Liver (tissue), 9 donors: ENCODE measurements around the gene TIGD2. TPM values are rescaled to one million over a fixed set of nuclear protein-coding genes. Genes with fewer than 3 reads are reported as not detected.

Source experiments
- DNase-seq: peaks from one replicate; pipeline ENCODE4 v3.0.0-alpha.2; 2017; ENCODE audit warnings: low spot score
- H3K27ac ChIP-seq, 2 donors: one replicate each; pipeline ENCODE4 v1.7.0; 2013; ENCODE audit warnings: inconsistent platforms in 2 of 2, low read length in 2 of 2, control low read depth in 1 of 2, low read depth in 1 of 2, mild to moderate bottlenecking in 1 of 2
- H3K27me3 ChIP-seq, 4 donors: one replicate each; pipeline versions ENCODE4 v1.6.1 to v1.7.0; 2013; ENCODE audit warnings: low read length in 3 of 4, inconsistent platforms in 1 of 4, mild to moderate bottlenecking in 1 of 4, moderate library complexity in 1 of 4; ENCODE audit not compliant: control insufficient read depth in 4 of 4, insufficient read depth in 4 of 4
- H3K36me3 ChIP-seq, 4 donors: one replicate each; pipeline versions ENCODE4 v1.6.1 to v1.7.0; 2013; ENCODE audit warnings: low read length in 3 of 4, mild to moderate bottlenecking in 3 of 4, low read depth in 1 of 4, moderate library complexity in 1 of 4; ENCODE audit not compliant: control insufficient read depth in 4 of 4, insufficient read depth in 3 of 4
- H3K4me1 ChIP-seq, 4 donors: one replicate each; pipeline versions ENCODE4 v1.6.1 to v1.7.0; 2013; ENCODE audit warnings: low read length in 3 of 4, mild to moderate bottlenecking in 3 of 4, moderate library complexity in 1 of 4; ENCODE audit not compliant: control insufficient read depth in 4 of 4, insufficient read depth in 4 of 4
- H3K4me3 ChIP-seq, 3 donors: one replicate each; pipeline versions ENCODE4 v1.6.1 to v1.7.0; 2013; ENCODE audit warnings: low read length in 3 of 3, control low read depth in 1 of 3, low read depth in 1 of 3, mild to moderate bottlenecking in 1 of 3
- H3K9ac ChIP-seq, 2 donors: one replicate each; pipeline ENCODE4 v1.7.0; 2013; ENCODE audit warnings: low read length in 2 of 2, mild to moderate bottlenecking in 2 of 2, moderate library complexity in 2 of 2, control low read depth in 1 of 2, low read depth in 1 of 2
- H3K9me3 ChIP-seq, 4 donors: one replicate each; pipeline versions ENCODE4 v1.6.1 to v1.7.0; 2013; ENCODE audit warnings: low read length in 3 of 4; ENCODE audit not compliant: control insufficient read depth in 4 of 4
- ATF3 ChIP-seq: IDR thresholded peaks from 2 replicates; pipeline ENCODE4 v1.6.1; 2016; ENCODE audit warnings: antibody characterized with exemption
- EGR1 ChIP-seq, 2 donors: IDR thresholded peaks; 2 replicates each; pipeline ENCODE4 v1.6.1; 2016 to 2018; ENCODE audit warnings: antibody characterized with exemption in 2 of 2, low read depth in 2 of 2
- FOXA1 ChIP-seq: IDR thresholded peaks from 2 replicates; pipeline ENCODE4 v1.6.1; 2016; ENCODE audit warnings: antibody characterized with exemption
- FOXA2 ChIP-seq: IDR thresholded peaks from 2 replicates; pipeline ENCODE4 v1.6.1; 2016; ENCODE audit warnings: antibody characterized with exemption
- GABPA ChIP-seq, 2 donors: IDR thresholded peaks in 1 of 2; conservative IDR thresholded peaks in 1 of 2; 2 replicates each; pipeline ENCODE4 v1.6.1; 2016; ENCODE audit warnings: antibody characterized with exemption in 2 of 2, mild to moderate bottlenecking in 1 of 2, moderate library complexity in 1 of 2
- HNF4A ChIP-seq, 2 donors: conservative IDR thresholded peaks; 2 replicates each; pipeline ENCODE4 v1.6.1; 2016; ENCODE audit warnings: antibody characterized with exemption in 2 of 2, mild to moderate bottlenecking in 2 of 2
- HNF4G ChIP-seq: IDR thresholded peaks from 2 replicates; pipeline ENCODE4 v1.6.1; 2016; ENCODE audit warnings: antibody characterized with exemption
- JUND ChIP-seq, 2 donors: IDR thresholded peaks; 2 replicates each; pipeline ENCODE4 v1.6.1; 2016; ENCODE audit warnings: antibody characterized with exemption in 2 of 2
- MAX ChIP-seq: IDR thresholded peaks from 2 replicates; pipeline ENCODE4 v1.6.1; 2016; ENCODE audit warnings: antibody characterized with exemption
- RAD21 ChIP-seq, 2 donors: IDR thresholded peaks; 2 replicates each; pipeline ENCODE4 v1.6.1; 2016; ENCODE audit warnings: antibody characterized with exemption in 2 of 2, mild to moderate bottlenecking in 2 of 2
- REST ChIP-seq: IDR thresholded peaks from 2 replicates; pipeline ENCODE4 v1.6.1; 2016; ENCODE audit warnings: antibody characterized with exemption, mild to moderate bottlenecking
- RXRA ChIP-seq, 2 donors: IDR thresholded peaks; 2 replicates each; pipeline ENCODE4 v1.6.1; 2017 to 2018; ENCODE audit warnings: antibody characterized with exemption in 2 of 2, mild to moderate bottlenecking in 1 of 2
- SP1 ChIP-seq: IDR thresholded peaks from 2 replicates; pipeline ENCODE4 v1.6.1; 2018; ENCODE audit warnings: antibody characterized with exemption, mild to moderate bottlenecking
- TAF1 ChIP-seq: conservative IDR thresholded peaks from 2 replicates; pipeline ENCODE4 v1.6.1; 2016; ENCODE audit warnings: antibody characterized with exemption, mild to moderate bottlenecking
- YY1 ChIP-seq: IDR thresholded peaks from 2 replicates; pipeline ENCODE4 v1.6.1; 2016; ENCODE audit warnings: antibody characterized with exemption, mild to moderate bottlenecking
- ZBTB33 ChIP-seq: IDR thresholded peaks from 2 replicates; pipeline ENCODE4 v1.6.1; 2016; ENCODE audit warnings: antibody characterized with exemption
- WGBS: extraction: QIAGEN DNeasy Blood & Tissue Kit; methylation state at CpG from one replicate; pipeline ENCODE4 v1.1.7; 2013; 5-methylcytosine and 5-hydroxymethylcytosine counted together
- polyA plus RNA-seq, 2 donors: library from polyadenylated mRNA; stranded (reverse) in 1 of 2; unstranded in 1 of 2; fragments of 200-250 nt in 1 of 2; fragments of >200 nt in 1 of 2; fragmentation: Nextera tagmentation in 1 of 2; extraction: Ambion mirVana in 1 of 2; gene quantifications; one replicate each; pipeline versions ENCODE4 v1.2.1 to v1.2.3, GENCODE V29; 2013 to 2015
- total RNA-seq, 2 donors: library from RNA; depleted of rRNA; stranded (reverse); fragments of >200 nt; gene quantifications; one replicate each; pipeline ENCODE4 v1.2.3, GENCODE V29; 2014
- donor health status: healthy.
- donor health status: healthy.
- donor health status: healthy.
- donor health status: healthy.
- donor health status: healthy.

The TIGD2 gene
- total and polyA plus RNA-seq, 4 donors: 6.4 to 21.7 (median 9.8) TPM

- no peaks in the 10 kb centered on the region for H3K27me3 ChIP-seq
- H3K36me3 ChIP-seq: no peaks in the 10 kb centered on the region
- TF ChIP-seq FOXA2 (peak; percentile 57), REST (no peak), ATF3 (no peak), FOXA1 (no peak), RXRA (IDR thresholded peaks at IDR 0.05) (no peak)
- no peaks in the 10 kb centered on the region for H3K9me3 ChIP-seq
- DNase-seq: no peak
- H3K9ac ChIP-seq: no peak overlapping the region
- peak overlapping the region; percentile 98 for H3K27ac ChIP-seq
- 54% methylated on average over 3 of the region's 3 CpGs for WGBS
- peaks cover 6 to 64% (median 45%) of the 10 kb centered on the region in 4 donors for H3K4me1 ChIP-seq
- no peak overlapping the region for H3K4me3 ChIP-seq
Observed at GRCh38 chr4:89114100-89114499, 2.8 kb downstream of the TIGD2 start.

GRCh38 chr4:89117115-89117514, 5.8 kb downstream of the TIGD2 start:
- Histone ChIP-seq H3K9ac (no peak overlapping the region), H3K27ac (peak overlapping the region in 1 of 2 donors; percentile 52), H3K36me3 (no peaks in the 10 kb centered on the region), H3K4me1 (peaks cover 6 to 57% (median 40%) of the 10 kb centered on the region in 4 donors), H3K27me3 (no peaks in the 10 kb centered on the region), H3K4me3 (no peak overlapping the region), H3K9me3 (no peaks in the 10 kb centered on the region)
- WGBS: 41% methylated on average over 3 of the region's 3 CpGs
- no peak for DNase-seq
- TF ChIP-seq JUND (IDR thresholded peaks at IDR 0.05): peak in 1 of 2 donors; percentile 29
- no peak for TF ChIP-seq EGR1 (IDR thresholded peaks at IDR 0.05; ENCODE audit: low read depth in 2 of 2)
- no peak for TF ChIP-seq HNF4G
- peak; percentile 84 for TF ChIP-seq FOXA1
- TF ChIP-seq HNF4A (conservative IDR thresholded peaks at IDR 0.05): peak; percentile 47 to 72
- peak; percentile 29 for TF ChIP-seq MAX
- no peak for TF ChIP-seq GABPA (IDR thresholded peaks at IDR 0.05 in 1 of 2, conservative IDR thresholded peaks at IDR 0.05 in 1 of 2)
- TF ChIP-seq YY1: peak; percentile 30
- peak; percentile 47 to 78 for TF ChIP-seq RXRA (IDR thresholded peaks at IDR 0.05)
- TF ChIP-seq TAF1: no peak
- TF ChIP-seq SP1: peak; percentile 39
- no peak for TF ChIP-seq ATF3
- peak; percentile 90 for TF ChIP-seq FOXA2
- peak; percentile 60 for TF ChIP-seq ZBTB33
- TF ChIP-seq RAD21 (IDR thresholded peaks at IDR 0.05): no peak
- peak; percentile 61 for TF ChIP-seq REST
